GM10248 (cell line): ENCODE results near the gene PYGB.
A peak's percentile ranks its signal among the peaks of the same experiment; 100 is the strongest.

Experiments used
- CTCF ChIA-PET: fragments of 300-600 bp; sonication (Branson Sonifier 250); formaldehyde crosslinking; extraction: SDS; loops from one replicate; lab custom pipeline; 2021; ENCODE audit warnings: antibody characterized with exemption; lab: Yijun Ruan, JAX
- POLR2A ChIA-PET: fragments of 350-650 bp; sonication (Branson Sonifier 250); formaldehyde crosslinking; extraction: SDS; loops from one replicate; lab custom pipeline; 2020; ENCODE audit warnings: antibody characterized with exemption; lab: Yijun Ruan, JAX
- DNase-seq: peaks from one replicate; pipeline ENCODE4 v3.0.0; 2012; ENCODE audit errors: extremely low spot score
- CTCF ChIP-seq: IDR thresholded peaks from 2 replicates; pipeline ENCODE4 v1.5.1; 2012; ENCODE audit warnings: mild to moderate bottlenecking, low read depth; ENCODE audit errors: extremely low read depth, missing control alignments, control extremely low read depth

Gene PYGB

DNA sequence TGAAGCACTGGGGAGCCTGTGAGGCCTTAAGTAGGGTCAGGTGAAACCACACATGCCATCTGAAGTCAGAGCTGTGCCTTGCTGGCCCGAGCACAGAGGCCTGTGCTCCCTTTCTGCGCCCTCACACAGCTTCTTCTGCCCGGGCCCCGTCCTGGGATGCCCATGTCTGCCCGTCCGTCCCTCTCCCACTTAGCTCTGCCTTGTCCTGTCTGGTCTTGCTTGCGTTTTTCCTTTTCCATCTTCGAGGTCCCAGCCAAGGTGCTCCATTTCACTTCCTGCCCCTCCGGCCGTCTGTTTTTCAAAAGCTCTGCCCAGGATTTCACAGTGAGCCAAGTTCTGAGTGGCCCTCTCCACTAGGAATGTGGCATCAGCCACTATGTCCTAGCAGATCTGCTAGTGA, 45.6 kb downstream of the PYGB start:
- ChIA-PET POLR2A (no interaction called here), CTCF (interaction anchor here (0.8 to 4.7 kb wide), 3 partner anchors 10 to 105 kb away, joined by 3 to 37 read pairs (median 4); no protein-coding TSS in a partner anchor)
- no peak for TF ChIP-seq CTCF
- no peak for DNase-seq

GRCh38 chr20:25293910-25294458, 46.1 kb downstream of the PYGB start:
- DNase-seq = no peak
- CTCF ChIA-PET = interaction anchor here (0.8 to 4.7 kb wide), 3 partner anchors 10 to 105 kb away, joined by 3 to 37 read pairs (median 4); no protein-coding TSS in a partner anchor
- TF ChIP-seq CTCF = no peak
- POLR2A ChIA-PET = no interaction called here

DNA sequence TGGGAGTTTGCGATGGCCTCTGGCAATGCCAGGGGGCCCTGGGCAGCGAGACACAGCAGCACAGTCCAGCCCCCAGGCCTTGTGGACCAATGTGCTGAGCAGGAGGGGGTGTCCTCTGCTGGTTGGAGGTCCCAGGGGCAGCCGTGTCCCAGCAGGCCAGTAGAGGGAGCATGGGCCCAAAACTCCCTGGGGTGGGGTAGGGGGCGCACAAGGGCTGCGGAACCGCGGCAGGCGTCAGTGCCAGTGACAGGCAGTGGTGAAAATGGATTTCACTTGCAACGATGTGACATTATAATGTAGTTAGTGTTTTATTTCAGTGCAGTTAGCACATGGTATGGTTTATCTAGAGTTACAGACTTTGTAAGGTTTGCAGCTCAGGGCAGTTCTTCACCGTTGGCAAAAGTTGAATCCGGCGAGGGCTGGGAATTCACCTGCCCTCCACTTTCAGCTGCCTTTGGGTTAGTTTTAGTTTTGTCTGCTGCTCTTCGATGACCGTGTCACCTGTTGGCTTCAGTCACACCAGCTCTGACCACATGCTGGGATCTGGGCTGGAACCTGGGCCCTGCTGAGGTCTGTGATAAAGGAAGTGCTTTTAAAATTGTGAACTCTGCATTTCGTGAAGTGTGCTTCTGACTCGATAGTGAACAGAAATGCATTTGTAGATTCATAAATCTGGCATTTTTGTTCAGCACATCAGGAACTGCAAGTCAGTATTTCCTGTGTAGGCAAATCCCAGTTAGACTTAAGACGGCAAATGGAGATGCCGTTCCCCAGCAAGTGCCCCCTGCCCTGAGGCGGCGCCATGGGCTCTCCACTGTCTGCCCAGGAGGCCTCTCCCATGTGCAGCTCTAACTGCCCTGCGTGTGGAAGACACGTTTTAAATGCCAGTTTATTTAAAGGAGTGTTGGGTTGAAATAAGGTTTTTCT, 46.8 kb downstream of the PYGB start:
- peak; percentile 84 for TF ChIP-seq CTCF
- POLR2A ChIA-PET = no interaction called here
- DNase-seq = peak; percentile 78
- CTCF ChIA-PET = interaction anchor here (0.6 to 4.7 kb wide), 11 partner anchors 7 to 113 kb away, joined by 3 to 37 read pairs (median 3); partner anchors contain the start of genes GINS1 and PYGB

DNA sequence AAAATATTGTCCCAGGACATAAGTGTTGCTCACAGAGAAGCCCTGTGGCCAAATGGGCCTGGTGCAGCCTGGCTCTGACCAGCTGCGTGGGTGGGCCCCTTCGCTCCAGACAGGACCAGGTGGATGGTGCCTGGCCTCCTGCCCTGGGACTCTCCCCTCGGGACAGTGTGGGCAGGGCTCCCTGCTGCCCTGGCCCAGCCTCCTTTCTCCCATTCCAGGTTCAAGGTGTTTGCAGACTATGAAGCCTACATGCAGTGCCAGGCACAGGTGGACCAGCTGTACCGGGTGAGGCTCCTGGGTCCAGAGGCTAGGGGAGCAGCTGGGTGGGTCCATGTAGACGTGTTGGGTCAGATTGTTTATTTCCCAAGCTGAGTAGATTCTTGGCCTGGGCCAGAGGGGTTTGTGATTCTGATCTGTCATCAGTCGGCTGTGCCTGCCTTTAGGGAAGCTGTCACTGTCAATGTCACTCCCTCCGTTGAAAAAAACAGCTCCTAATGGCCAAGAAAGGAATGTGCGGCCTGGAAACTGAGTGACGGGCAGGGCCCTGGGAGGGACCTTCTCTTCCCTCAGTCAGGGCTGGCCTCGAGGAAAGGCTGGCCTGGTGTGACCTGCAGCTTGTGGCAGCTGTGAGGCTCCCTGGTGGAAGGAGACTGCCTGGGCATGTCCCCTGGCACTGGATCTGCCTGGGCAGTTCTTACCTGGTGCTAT, 47.7 kb downstream of the PYGB start:
- CTCF ChIA-PET = interaction anchor here (0.7 to 4.7 kb wide), 8 partner anchors 8 to 112 kb away, joined by 3 to 37 read pairs (median 4); partner anchors contain the start of gene GINS1
- DNase-seq = no peak
- POLR2A ChIA-PET = no interaction called here
- no peak for TF ChIP-seq CTCF

GRCh38 chr20:25296094-25297093, 48.5 kb downstream of the PYGB start:
- ChIA-PET CTCF (interaction anchor here (0.8 to 4.7 kb wide), 6 partner anchors 9 to 103 kb away, joined by 3 to 37 read pairs (median 4); no protein-coding TSS in a partner anchor), POLR2A (no interaction called here)

More at GRCh38 chr20:25296094-25297093, 48.5 kb downstream of the PYGB start:
- peak; percentile 59 for DNase-seq
- peak; percentile 22 for TF ChIP-seq CTCF
